GM19463 (cell line): ENCODE results near the gene NCAM1.

Experiments
- ATAC-seq: cut with Tn5 transposase; IDR thresholded peaks from one replicate; pipeline ENCODE4 v1.9.1; 2021; ENCODE audit warnings: mild to moderate bottlenecking, moderate library complexity; ENCODE audit not compliant: unreplicated experiment

Gene NCAM1

GRCh38 chr11:113272281-113272680 is 311.1 kb downstream of the NCAM1 start:
- ATAC-seq: no peak

GRCh38 chr11:113272927-113273615 is 311.9 kb downstream of the NCAM1 start:
- no peak for ATAC-seq

GRCh38 chr11:113273720-113274119 is 312.5 kb downstream of the NCAM1 start:
- no peak for ATAC-seq

- ATAC-seq: no peak
Measured at GRCh38 chr11:113274713-113275582, 313.7 kb downstream of the NCAM1 start.

GRCh38 chr11:113275602-113276001 is 314.4 kb downstream of the NCAM1 start:
- no peak for ATAC-seq

GRCh38 chr11:113276466-113276865 is 315.2 kb downstream of the NCAM1 start:
- ATAC-seq: no peak

- ATAC-seq: no peak
Measured at GRCh38 chr11:113277907-113278306, 316.7 kb downstream of the NCAM1 start.

- no peak for ATAC-seq
Measured at GRCh38 chr11:113278481-113278880, 317.3 kb downstream of the NCAM1 start.

- no peak for ATAC-seq
Measured at GRCh38 chr11:113278925-113279324, 317.7 kb downstream of the NCAM1 start.

- no peak for ATAC-seq
Measured at GRCh38 chr11:113279591-113279990, 318.4 kb downstream of the NCAM1 start.

GRCh38 chr11:113281052-113281725 is 320.0 kb downstream of the NCAM1 start:
- no peak for ATAC-seq

GRCh38 chr11:113282898-113283437 is 321.7 kb downstream of the NCAM1 start:
- no peak for ATAC-seq

- ATAC-seq: no peak
Measured at GRCh38 chr11:113283881-113284280, 322.7 kb downstream of the NCAM1 start.

GRCh38 chr11:113286009-113286408 is 324.8 kb downstream of the NCAM1 start:
- no peak for ATAC-seq

- ATAC-seq: no peak
Measured at GRCh38 chr11:113286509-113287497, 325.6 kb downstream of the NCAM1 start.

GRCh38 chr11:113287801-113288200 is 326.6 kb downstream of the NCAM1 start:
- no peak for ATAC-seq

GRCh38 chr11:113288286-113288863 is 327.2 kb downstream of the NCAM1 start:
- no peak for ATAC-seq

- peak; percentile 99 for ATAC-seq
Measured at GRCh38 chr11:113289431-113290187, 328.4 kb downstream of the NCAM1 start.

- ATAC-seq: no peak
Measured at GRCh38 chr11:113293936-113294335, 332.7 kb downstream of the NCAM1 start.
